Fibroblast of lung (primary cell): Measurements from ENCODE around the gene PTK7. TPM values are rescaled to one million over a fixed set of nuclear protein-coding genes. Genes with fewer than 3 reads are reported as not detected.

Experiments used
- DNase-seq, 2 donors: peaks; one replicate each; pipeline versions ENCODE4 v3.0.0 to v3.0.0-alpha.2; 2010; ENCODE audit warnings: low read depth in 2 of 2
- H2AFZ ChIP-seq: 2 replicates; pipeline ENCODE4 v1.5.1; 2012; ENCODE audit warnings: low read length, control low read depth, inconsistent platforms
- H3K27ac ChIP-seq: 2 replicates; pipeline ENCODE4 v1.5.1; 2011; ENCODE audit warnings: low read length, control low read depth; ENCODE audit not compliant: insufficient read depth
- H3K27me3 ChIP-seq: 2 replicates; pipeline ENCODE4 v1.5.1; 2011; ENCODE audit warnings: mild to moderate bottlenecking, low read length; ENCODE audit not compliant: control insufficient read depth, insufficient read depth
- H3K36me3 ChIP-seq: 2 replicates; pipeline ENCODE4 v1.5.1; 2011; ENCODE audit warnings: low read length; ENCODE audit not compliant: control insufficient read depth, insufficient read depth
- H3K4me1 ChIP-seq: 2 replicates; pipeline ENCODE4 v1.5.1; 2011; ENCODE audit warnings: low read length; ENCODE audit not compliant: control insufficient read depth, insufficient read depth; ENCODE audit errors: extremely low read depth
- H3K4me2 ChIP-seq: 2 replicates; pipeline ENCODE4 v1.5.1; 2011; ENCODE audit warnings: low read length, control low read depth; ENCODE audit not compliant: insufficient read depth; ENCODE audit errors: extremely low read depth
- H3K4me3 ChIP-seq, 4 experiments: fragments of 200-600 bp in 1 of 4; sonication (generic) in 1 of 4; replicated peaks in 1 of 4; 2 replicates each; pipeline ENCODE4 v1.5.1; 2011 to 2016; ENCODE audit warnings: low read length in 4 of 4, low read depth in 3 of 4, mild to moderate bottlenecking in 3 of 4, control low read depth in 2 of 4, inconsistent platforms in 1 of 4, mixed read lengths in 1 of 4; ENCODE audit not compliant: insufficient read depth in 1 of 4; ENCODE audit errors: control extremely low read depth in 1 of 4
- H3K79me2 ChIP-seq: 2 replicates; pipeline ENCODE4 v1.5.1; 2012; ENCODE audit warnings: mild to moderate bottlenecking, low read length, inconsistent platforms; ENCODE audit not compliant: control insufficient read depth, insufficient read depth
- H3K9ac ChIP-seq: 2 replicates; pipeline ENCODE4 v1.5.1; 2011; ENCODE audit warnings: mild to moderate bottlenecking, low read length, control low read depth; ENCODE audit not compliant: insufficient read depth
- H3K9me3 ChIP-seq: 2 replicates; pipeline ENCODE4 v1.5.1; 2012; ENCODE audit warnings: low read depth, low read length; ENCODE audit not compliant: control insufficient read depth, insufficient read depth
- H4K20me1 ChIP-seq: 2 replicates; pipeline ENCODE4 v1.5.1; 2011; ENCODE audit warnings: low read length; ENCODE audit not compliant: control insufficient read depth, insufficient read depth; ENCODE audit errors: extremely low read depth
- CTCF ChIP-seq, 2 donors: IDR thresholded peaks in 1 of 2; conservative IDR thresholded peaks in 1 of 2; 1 replicate in 1 of 2; 2 replicates in 1 of 2; pipeline ENCODE4 v1.5.1; 2011 to 2012; ENCODE audit warnings: low read length in 2 of 2, control low read depth in 1 of 2, inconsistent platforms in 1 of 2, low read depth in 1 of 2, mild to moderate bottlenecking in 1 of 2
- EZH2 ChIP-seq: IDR thresholded peaks from 2 replicates; pipeline ENCODE4 v1.5.1; 2012; ENCODE audit warnings: low read length, control low read depth, mild to moderate bottlenecking; ENCODE audit errors: missing control alignments
- polyA plus RNA-seq, 2 donors: library from polyadenylated mRNA; depleted of rRNA in 1 of 2; stranded (reverse) in 1 of 2; unstranded in 1 of 2; fragments of >200 nt; gene quantifications; 2 replicates each; pipeline ENCODE4 v1.2.1, GENCODE V29; 2011 to 2012; ENCODE audit warnings: missing spikeins in 1 of 2
- total RNA-seq: library from RNA; depleted of rRNA; stranded (reverse); fragments of >200 nt; gene quantifications from 2 replicates; pipeline ENCODE4 v1.2.1, GENCODE V29; 2014

The PTK7 gene
- total and polyA plus RNA-seq, 2 donors (not counting 1 experiment from before 2014, with no cell fraction given), result 145 to 149 TPM

GRCh38 chr6:43207286-43207685 lies 131.2 kb downstream of the PTK7 start:
- TF ChIP-seq EZH2, result no peak
- TF ChIP-seq CTCF (conservative IDR thresholded peaks at IDR 0.05 in 1 of 2, IDR thresholded peaks at IDR 0.05 in 1 of 2; ENCODE audit: low read depth in 1 of 2, low read length in 2 of 2), result no peak
- Histone ChIP-seq H2AFZ (no peak overlapping the region), H3K4me1 (no peaks in the 10 kb centered on the region), H3K79me2 (no peaks in the 10 kb centered on the region), H3K27me3 (no peaks in the 10 kb centered on the region), H3K4me3 (no peak overlapping the region), H3K9ac (no peak overlapping the region), H3K4me2 (no peak overlapping the region), H3K9me3 (no peaks in the 10 kb centered on the region), H3K36me3 (peaks cover 6% of the 10 kb centered on the region), H4K20me1 (no peaks in the 10 kb centered on the region), H3K27ac (no peak overlapping the region)
- no peak for DNase-seq

Other genes with a start within 250 kb of the PTK7 start
- 108 and 127 TPM in 2 replicates for gene RPL7L1, start 196.7 kb upstream of the PTK7 start, total RNA-seq
- gene RPL7L1, start 196.7 kb upstream of the PTK7 start, polyA plus RNA-seq, result 80.0 and 81.0 TPM in 2 replicates
- not detected in 2 replicates for gene PTCRA, start 160.3 kb upstream of the PTK7 start, total RNA-seq
- not detected in 2 replicates for gene PTCRA, start 160.3 kb upstream of the PTK7 start, polyA plus RNA-seq
- 23.9 and 30.4 TPM in 2 replicates for gene CNPY3, start 146.8 kb upstream of the PTK7 start, total RNA-seq
- gene CNPY3, start 146.8 kb upstream of the PTK7 start, polyA plus RNA-seq, result 30.3 and 38.8 TPM in 2 replicates
- not detected in 2 replicates for gene GNMT, start 115.6 kb upstream of the PTK7 start, total RNA-seq
- 0.06 and 0.12 TPM in 2 replicates for gene GNMT, start 115.6 kb upstream of the PTK7 start, polyA plus RNA-seq
- 49.2 and 61.4 TPM in 2 replicates for gene PEX6, start 97.1 kb upstream of the PTK7 start, total RNA-seq
- 4.0 and 5.3 TPM in 2 replicates for gene PEX6, start 97.1 kb upstream of the PTK7 start, polyA plus RNA-seq
- 20.0 and 27.1 TPM in 2 replicates for gene PPP2R5D, start 91.7 kb upstream of the PTK7 start, total RNA-seq
- 39.3 and 59.9 TPM in 2 replicates for gene PPP2R5D, start 91.7 kb upstream of the PTK7 start, polyA plus RNA-seq
- gene MEA1, start 62.4 kb upstream of the PTK7 start, total RNA-seq, result 52.1 and 60.9 TPM in 2 replicates
- 81.0 and 111 TPM in 2 replicates for gene MEA1, start 62.4 kb upstream of the PTK7 start, polyA plus RNA-seq
- 54.5 and 72.2 TPM in 2 replicates for gene KLHDC3, start 62.1 kb upstream of the PTK7 start, total RNA-seq
- gene KLHDC3, start 62.1 kb upstream of the PTK7 start, polyA plus RNA-seq, result 44.3 and 54.0 TPM in 2 replicates
- 72.4 and 73.0 TPM in 2 replicates for gene RRP36, start 54.7 kb upstream of the PTK7 start, total RNA-seq
- gene RRP36, start 54.7 kb upstream of the PTK7 start, polyA plus RNA-seq, result 88.0 and 110 TPM in 2 replicates
- 30.3 and 60.3 TPM in 2 replicates for gene CUL7, start 22.5 kb upstream of the PTK7 start, total RNA-seq
- gene CUL7, start 22.5 kb upstream of the PTK7 start, polyA plus RNA-seq, result 19.7 and 21.4 TPM in 2 replicates
- 13.9 and 18.2 TPM in 2 replicates for gene MRPL2, start 16.9 kb upstream of the PTK7 start, total RNA-seq
- gene MRPL2, start 16.9 kb upstream of the PTK7 start, polyA plus RNA-seq, result 20.3 and 23.1 TPM in 2 replicates
- 19.0 and 22.5 TPM in 2 replicates for gene KLC4, start 16.7 kb upstream of the PTK7 start, total RNA-seq
- gene KLC4, start 16.7 kb upstream of the PTK7 start, polyA plus RNA-seq, result 5.7 and 7.2 TPM in 2 replicates
- 16.0 and 16.9 TPM in 2 replicates for gene SRF, start 95.0 kb downstream of the PTK7 start, total RNA-seq
- 29.5 and 32.3 TPM in 2 replicates for gene SRF, start 95.0 kb downstream of the PTK7 start, polyA plus RNA-seq
- 27.0 and 32.2 TPM in 2 replicates for gene CUL9, start 105.9 kb downstream of the PTK7 start, total RNA-seq
- gene CUL9, start 105.9 kb downstream of the PTK7 start, polyA plus RNA-seq, result 6.7 and 11.9 TPM in 2 replicates
- gene DNPH1, start 153.2 kb downstream of the PTK7 start, total RNA-seq, result 39.5 and 52.5 TPM in 2 replicates
- gene DNPH1, start 153.2 kb downstream of the PTK7 start, polyA plus RNA-seq, result 31.2 and 32.0 TPM in 2 replicates
- gene TTBK1, start 167.2 kb downstream of the PTK7 start, total RNA-seq, result under 0.01 TPM in 2 replicates
- 0.03 TPM in 1 of 2 replicates, not detected in the other for gene TTBK1, start 167.2 kb downstream of the PTK7 start, polyA plus RNA-seq
- gene SLC22A7, start 221.9 kb downstream of the PTK7 start, total RNA-seq, result not detected in 2 replicates
- gene SLC22A7, start 221.9 kb downstream of the PTK7 start, polyA plus RNA-seq, result not detected in 2 replicates
- gene CRIP3, start 232.5 kb downstream of the PTK7 start, total RNA-seq, result 0.26 TPM in 1 of 2 replicates, not detected in the other
- not detected in 2 replicates for gene CRIP3, start 232.5 kb downstream of the PTK7 start, polyA plus RNA-seq